Activated CD4-positive, alpha-beta T cell treated with anti-CD3 and anti-CD28 coated beads for 36 hours (primary cell): ENCODE results near the gene ELANE. TPM values are rescaled to one million over a fixed set of nuclear protein-coding genes. Genes with fewer than 3 reads are reported as not detected.

Experiments used
- ATAC-seq: fragments of 200-7000 bp; cut with Tn5 transposase; one replicate; pipeline ENCODE4 v1.10.0; 2021; ENCODE audit warnings: mild to moderate bottlenecking, moderate library complexity
- CTCF ChIA-PET: fragments of 350-600 bp; sonication (Branson Sonifier 250); formaldehyde crosslinking; loops from one replicate; lab custom pipeline; 2021; ENCODE audit warnings: antibody characterized with exemption; lab: Charles Lee
- POLR2A ChIA-PET: fragments of 350-600 bp; sonication (Branson Sonifier 250); formaldehyde crosslinking; loops from one replicate; lab custom pipeline; 2021; ENCODE audit warnings: antibody characterized with exemption, inconsistent platforms; lab: Charles Lee
- DNase-seq: peaks from one replicate; pipeline ENCODE4 v3.0.0-alpha.2; 2020
- H3K27ac Mint-ChIP-seq: one replicate; pipeline ENCODE4 v1.8.0; 2021; ENCODE audit warnings: mixed read lengths
- H3K27me3 Mint-ChIP-seq: one replicate; pipeline ENCODE4 v1.8.0; 2021; ENCODE audit warnings: mixed read lengths
- H3K36me3 Mint-ChIP-seq: one replicate; pipeline ENCODE4 v1.8.0; 2021; ENCODE audit warnings: low read depth, mixed read lengths
- H3K4me1 Mint-ChIP-seq: one replicate; pipeline ENCODE4 v1.8.0; 2021; ENCODE audit warnings: mixed read lengths
- H3K4me3 Mint-ChIP-seq: one replicate; pipeline ENCODE4 v1.8.0; 2021; ENCODE audit warnings: mild to moderate bottlenecking, moderate library complexity, mixed read lengths
- H3K9me3 Mint-ChIP-seq: one replicate; pipeline ENCODE4 v1.8.0; 2021; ENCODE audit warnings: low read depth, mixed read lengths
- intact Hi-C, 2 experiments: fragments of 100-400 bp; cut with DNase I in 1 of 2; cut with micrococcal nuclease in 1 of 2; formaldehyde crosslinking; loops; one replicate each; pipeline versions ENCODE4 v1.14.2 to v1.15.1; 2022 to 2024; cut with DNase I, micrococcal nuclease
- total RNA-seq, 2 experiments: library from RNA; stranded (reverse); gene quantifications; one replicate each; pipeline ENCODE4 v1.2.3, GENCODE V29; 2021

Gene ELANE
- total RNA-seq: not detected

DNA sequence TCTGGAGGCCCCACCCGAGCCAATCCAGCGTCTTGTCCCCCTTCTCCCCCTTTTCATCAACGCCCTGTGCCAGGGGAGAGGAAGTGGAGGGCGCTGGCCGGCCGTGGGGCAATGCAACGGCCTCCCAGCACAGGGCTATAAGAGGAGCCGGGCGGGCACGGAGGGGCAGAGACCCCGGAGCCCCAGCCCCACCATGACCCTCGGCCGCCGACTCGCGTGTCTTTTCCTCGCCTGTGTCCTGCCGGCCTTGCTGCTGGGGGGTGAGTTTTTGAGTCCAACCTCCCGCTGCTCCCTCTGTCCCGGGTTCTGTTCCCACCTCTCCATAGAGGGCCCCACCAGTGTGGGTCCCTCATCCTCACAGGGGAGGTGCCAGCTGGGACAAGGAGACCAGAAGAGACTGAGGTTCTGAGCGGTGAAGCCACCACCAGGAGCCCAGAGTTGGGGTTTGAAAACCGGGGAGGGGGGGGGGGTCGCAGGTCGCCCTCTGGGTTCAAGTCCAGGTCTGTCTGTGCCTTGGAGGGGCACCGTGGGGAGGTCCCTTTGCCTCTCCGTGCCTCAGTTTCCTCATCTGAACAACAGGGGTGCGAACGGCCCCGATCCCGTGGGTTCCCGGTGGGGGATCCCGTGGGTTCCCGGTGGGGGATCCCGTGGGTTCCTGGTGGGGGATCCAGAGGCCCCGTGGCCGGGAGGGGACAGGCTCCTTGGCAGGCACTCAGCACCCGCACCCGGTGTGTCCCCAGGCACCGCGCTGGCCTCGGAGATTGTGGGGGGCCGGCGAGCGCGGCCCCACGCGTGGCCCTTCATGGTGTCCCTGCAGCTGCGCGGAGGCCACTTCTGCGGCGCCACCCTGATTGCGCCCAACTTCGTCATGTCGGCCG lies at the start of gene ELANE:
Gene ELANE, plus strand, starts transcription at position 168 of the 878 bp plus-strand sequence. Its CDS starts 26 bp downstream, at position 194.
- no peak within 1 kb of the TSS for H3K4me3 Mint-ChIP-seq
- POLR2A ChIA-PET: no interaction called here
- ATAC-seq: no peak
- H3K27me3 Mint-ChIP-seq: peaks cover 15% of the 10 kb centered on the region
- H3K4me1 Mint-ChIP-seq: no peaks in the 10 kb centered on the region
- intact Hi-C loops: loop anchor here in 1 of 2 experiments (10.0 kb wide), 1 partner anchor 78 kb away; no protein-coding TSS in a partner anchor
- H3K9me3 Mint-ChIP-seq: no peaks in the 10 kb centered on the region
- H3K27ac Mint-ChIP-seq: no peak within 1 kb of the TSS
- H3K36me3 Mint-ChIP-seq: no peaks in the 10 kb centered on the region
- CTCF ChIA-PET: no interaction called here
- DNase-seq: no peak

GRCh38 chr19:802498-803098 lies 49.5 kb upstream of the ELANE start:
- no peak for DNase-seq
- no peak for ATAC-seq
- Mint-ChIP-seq H3K27ac (peak overlapping the region; percentile 65), H3K4me3 (no peak overlapping the region), H3K27me3 (no peaks in the 10 kb centered on the region), H3K36me3 (peaks cover 69% of the 10 kb centered on the region), H3K4me1 (peaks cover 40% of the 10 kb centered on the region), H3K9me3 (no peaks in the 10 kb centered on the region)
- intact Hi-C loops: no loop called here
- POLR2A ChIA-PET: interaction anchor here (0.6 to 1.4 kb wide), 2 partner anchors 11 to 23 kb away, joined by 3 read pairs; no protein-coding TSS in a partner anchor
- CTCF ChIA-PET: interaction anchor here (1.4 kb wide), 1 partner anchor 32 kb away, joined by 4 read pairs; no protein-coding TSS in a partner anchor

- intact Hi-C loops: no loop called here
- ChIA-PET POLR2A (interaction anchor here (1.1 to 1.4 kb wide), 2 partner anchors 11 to 12 kb away, joined by 3 to 4 read pairs; no protein-coding TSS in a partner anchor), CTCF (interaction anchor here (1.4 kb wide), 1 partner anchor 32 kb away, joined by 4 read pairs; no protein-coding TSS in a partner anchor)
- H3K36me3 Mint-ChIP-seq: peaks cover 74% of the 10 kb centered on the region
- no peak overlapping the region for H3K27ac Mint-ChIP-seq
- no peaks in the 10 kb centered on the region for H3K27me3 Mint-ChIP-seq
- peaks cover 40% of the 10 kb centered on the region for H3K4me1 Mint-ChIP-seq
- DNase-seq (no peak), ATAC-seq (no peak)
- H3K4me3 Mint-ChIP-seq: no peak overlapping the region
- H3K9me3 Mint-ChIP-seq: no peaks in the 10 kb centered on the region
Measured at GRCh38 chr19:803099-803561, 49.0 kb upstream of the ELANE start.

- no peak for DNase-seq
- no peak overlapping the region for H3K27ac Mint-ChIP-seq
- intact Hi-C loops: no loop called here
Measured at GRCh38 chr19:803686-804418, 48.3 kb upstream of the ELANE start.

DNA sequence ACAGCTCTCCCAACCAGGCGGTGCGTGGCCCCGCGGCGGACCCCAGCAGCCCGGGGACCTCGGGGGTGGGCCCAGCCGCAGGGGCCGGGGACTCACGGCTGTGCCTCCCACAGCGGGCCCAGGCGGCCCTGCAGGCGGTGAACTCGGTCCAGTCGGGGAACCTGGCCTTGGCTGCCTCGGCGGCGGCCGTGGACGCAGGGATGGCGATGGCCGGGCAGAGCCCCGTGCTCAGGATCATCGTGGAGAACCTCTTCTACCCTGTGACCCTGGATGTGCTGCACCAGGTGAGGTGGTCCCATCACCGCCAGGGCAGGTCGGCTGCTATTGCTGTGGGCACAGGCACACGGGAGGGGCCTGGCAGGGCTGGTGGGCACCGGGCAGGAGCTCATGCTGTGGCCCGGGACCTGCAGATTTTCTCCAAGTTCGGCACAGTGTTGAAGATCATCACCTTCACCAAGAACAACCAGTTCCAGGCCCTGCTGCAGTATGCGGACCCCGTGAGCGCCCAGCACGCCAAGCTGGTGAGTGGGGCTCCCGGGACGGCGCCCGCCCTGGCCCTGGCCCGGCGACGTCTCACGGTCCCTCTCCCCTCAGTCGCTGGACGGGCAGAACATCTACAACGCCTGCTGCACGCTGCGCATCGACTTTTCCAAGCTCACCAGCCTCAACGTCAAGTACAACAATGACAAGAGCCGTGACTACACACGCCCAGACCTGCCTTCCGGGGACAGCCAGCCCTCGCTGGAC lies 47.5 kb upstream of the ELANE start:
- Mint-ChIP-seq H3K4me1 (peaks cover 37% of the 10 kb centered on the region), H3K36me3 (peaks cover 66% of the 10 kb centered on the region), H3K27ac (no peak overlapping the region), H3K27me3 (no peaks in the 10 kb centered on the region), H3K9me3 (no peaks in the 10 kb centered on the region), H3K4me3 (no peak overlapping the region)
- ChIA-PET POLR2A (no interaction called here), CTCF (no interaction called here)
- ATAC-seq (no peak), DNase-seq (no peak)
- intact Hi-C loops: no loop called here

More at GRCh38 chr19:803686-804418, 48.3 kb upstream of the ELANE start:
- ATAC-seq: no peak
- Mint-ChIP-seq H3K36me3 (peaks cover 69% of the 10 kb centered on the region), H3K9me3 (no peaks in the 10 kb centered on the region), H3K4me1 (peaks cover 40% of the 10 kb centered on the region), H3K4me3 (no peak overlapping the region), H3K27me3 (no peaks in the 10 kb centered on the region)
- ChIA-PET CTCF (no interaction called here), POLR2A (interaction anchor here (1.1 to 1.4 kb wide), 2 partner anchors 10 to 11 kb away, joined by 3 to 4 read pairs; no protein-coding TSS in a partner anchor)

GRCh38 chr19:805166-805551 lies 46.9 kb upstream of the ELANE start:
- Mint-ChIP-seq H3K27ac (no peak overlapping the region), H3K4me1 (peaks cover 33% of the 10 kb centered on the region), H3K36me3 (peaks cover 67% of the 10 kb centered on the region), H3K4me3 (no peak overlapping the region), H3K9me3 (no peaks in the 10 kb centered on the region), H3K27me3 (no peaks in the 10 kb centered on the region)
- intact Hi-C loops: no loop called here
- DNase-seq: no peak
- POLR2A ChIA-PET: no interaction called here
- no peak for ATAC-seq
- CTCF ChIA-PET: no interaction called here

GRCh38 chr19:805600-806550 lies 46.2 kb upstream of the ELANE start:
- H3K9me3 Mint-ChIP-seq: no peaks in the 10 kb centered on the region
- intact Hi-C loops: no loop called here
- ChIA-PET CTCF (no interaction called here), POLR2A (interaction anchor here (0.6 to 0.7 kb wide), 2 partner anchors 35 to 178 kb away, joined by 3 read pairs; partner anchors contain the start of gene WDR18)
- no peaks in the 10 kb centered on the region for H3K27me3 Mint-ChIP-seq
- peaks cover 64% of the 10 kb centered on the region for H3K36me3 Mint-ChIP-seq
- H3K4me3 Mint-ChIP-seq: no peak overlapping the region
- DNase-seq: no peak
- no peak overlapping the region for H3K27ac Mint-ChIP-seq
- peaks cover 27% of the 10 kb centered on the region for H3K4me1 Mint-ChIP-seq
- no peak for ATAC-seq

GRCh38 chr19:806815-807421 lies 45.2 kb upstream of the ELANE start:
- Mint-ChIP-seq H3K4me3 (no peak overlapping the region), H3K4me1 (peaks cover 17% of the 10 kb centered on the region), H3K27ac (no peak overlapping the region), H3K27me3 (no peaks in the 10 kb centered on the region), H3K9me3 (no peaks in the 10 kb centered on the region), H3K36me3 (peaks cover 63% of the 10 kb centered on the region)
- intact Hi-C loops: no loop called here
- DNase-seq: no peak
- no peak for ATAC-seq
- POLR2A ChIA-PET: interaction anchor here (0.6 to 0.7 kb wide), 2 partner anchors 134 to 177 kb away, joined by 3 to 4 read pairs; partner anchors contain the start of gene WDR18
- CTCF ChIA-PET: no interaction called here

DNA sequence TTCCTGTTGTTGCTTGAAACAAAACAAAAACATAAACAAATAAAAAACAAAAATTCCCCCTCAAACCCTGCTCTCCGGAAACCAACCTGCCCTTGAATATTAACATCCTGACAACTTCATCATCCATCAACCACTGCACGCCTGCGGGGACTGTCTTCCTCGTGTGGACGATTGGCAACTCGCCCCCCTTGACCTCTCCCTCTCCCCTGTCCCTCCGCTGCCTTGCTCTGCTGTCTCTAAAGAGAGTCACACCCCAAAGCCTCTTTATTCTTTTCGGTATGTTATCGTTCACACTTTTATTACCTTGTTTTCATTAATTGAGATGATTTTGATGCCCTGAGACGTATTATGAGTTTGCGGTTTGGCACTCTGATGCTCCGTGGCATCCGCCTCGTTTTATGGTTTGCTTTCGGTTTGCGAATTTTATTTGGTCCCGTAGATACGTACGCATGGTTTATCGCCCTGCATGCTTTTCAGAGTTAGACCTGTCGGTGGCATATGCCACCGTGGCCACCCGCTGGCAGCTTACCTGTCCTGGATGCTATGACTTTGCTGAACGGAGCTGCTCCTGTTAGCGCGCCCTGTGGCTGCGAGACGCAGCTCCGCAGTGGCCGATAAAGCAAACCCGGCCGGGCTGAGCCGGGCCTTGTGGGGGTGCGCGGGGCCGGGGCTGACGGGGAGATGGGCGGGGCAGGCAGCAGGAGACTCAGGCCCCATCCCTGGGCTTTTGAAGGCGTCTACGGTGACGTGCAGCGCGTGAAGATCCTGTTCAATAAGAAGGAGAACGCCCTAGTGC lies 44.3 kb upstream of the ELANE start:
- DNase-seq (no peak), ATAC-seq (no peak)
- ChIA-PET POLR2A (interaction anchor here (0.6 kb wide), 1 partner anchor 135 kb away, joined by 4 read pairs; no protein-coding TSS in a partner anchor), CTCF (no interaction called here)
- H3K9me3 Mint-ChIP-seq: no peaks in the 10 kb centered on the region
- H3K36me3 Mint-ChIP-seq: peaks cover 57% of the 10 kb centered on the region
- intact Hi-C loops: no loop called here
- H3K27me3 Mint-ChIP-seq: no peaks in the 10 kb centered on the region
- no peak overlapping the region for H3K27ac Mint-ChIP-seq
- H3K4me3 Mint-ChIP-seq: no peak overlapping the region
- H3K4me1 Mint-ChIP-seq: peaks cover 9% of the 10 kb centered on the region
